HS-27A (cell line): ENCODE measurements around the gene ANKRD11.
"Not testable (repeated sequence)": the region's sequence is repeated elsewhere in the genome, so short reads cannot be mapped to it uniquely, and the experiment has no call there.

Experiments
- DNase-seq: peaks from one replicate; pipeline ENCODE4 v3.0.0-alpha.2; 2012; ENCODE audit warnings: low read depth, missing footprints

The ANKRD11 gene

DNA sequence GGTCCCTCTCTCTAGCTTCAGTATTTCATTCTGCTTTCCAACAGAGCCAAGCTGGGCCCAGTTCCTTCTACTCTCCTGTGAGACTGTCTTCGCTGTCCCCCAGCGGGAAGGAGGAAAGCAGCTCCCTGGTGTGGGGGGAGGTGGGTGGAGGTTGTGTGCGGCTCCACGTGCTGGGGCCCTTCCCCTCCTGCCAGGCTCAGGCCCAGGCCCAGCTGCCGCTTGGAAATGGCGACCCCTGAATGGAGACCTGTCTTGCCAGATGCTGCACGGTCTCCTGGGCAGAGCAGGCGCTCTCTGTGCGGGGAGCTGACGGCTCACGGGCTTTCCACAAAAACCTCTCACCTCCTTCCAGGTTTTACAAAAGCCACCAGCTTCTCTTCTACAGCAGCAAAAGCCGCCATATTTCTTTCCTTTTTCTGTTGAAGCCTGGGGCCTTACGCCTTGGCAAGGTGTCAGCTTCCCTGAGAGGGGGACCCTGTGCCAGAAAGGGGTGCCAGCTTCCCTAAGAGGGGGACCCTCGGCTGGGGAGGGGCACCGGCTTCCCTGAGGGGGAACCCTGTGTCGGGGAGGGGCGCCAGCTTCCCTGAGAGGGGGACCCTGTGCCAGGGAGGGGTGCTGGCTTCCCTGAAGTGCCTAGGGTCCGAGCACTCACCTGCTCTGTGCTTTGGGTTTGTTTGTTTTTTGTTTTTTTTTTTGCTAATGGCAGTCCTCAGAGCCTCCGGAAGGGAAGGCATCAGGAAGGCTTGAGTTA is 225.4 kb downstream of the ANKRD11 start:
- DNase-seq, result no peak

DNA sequence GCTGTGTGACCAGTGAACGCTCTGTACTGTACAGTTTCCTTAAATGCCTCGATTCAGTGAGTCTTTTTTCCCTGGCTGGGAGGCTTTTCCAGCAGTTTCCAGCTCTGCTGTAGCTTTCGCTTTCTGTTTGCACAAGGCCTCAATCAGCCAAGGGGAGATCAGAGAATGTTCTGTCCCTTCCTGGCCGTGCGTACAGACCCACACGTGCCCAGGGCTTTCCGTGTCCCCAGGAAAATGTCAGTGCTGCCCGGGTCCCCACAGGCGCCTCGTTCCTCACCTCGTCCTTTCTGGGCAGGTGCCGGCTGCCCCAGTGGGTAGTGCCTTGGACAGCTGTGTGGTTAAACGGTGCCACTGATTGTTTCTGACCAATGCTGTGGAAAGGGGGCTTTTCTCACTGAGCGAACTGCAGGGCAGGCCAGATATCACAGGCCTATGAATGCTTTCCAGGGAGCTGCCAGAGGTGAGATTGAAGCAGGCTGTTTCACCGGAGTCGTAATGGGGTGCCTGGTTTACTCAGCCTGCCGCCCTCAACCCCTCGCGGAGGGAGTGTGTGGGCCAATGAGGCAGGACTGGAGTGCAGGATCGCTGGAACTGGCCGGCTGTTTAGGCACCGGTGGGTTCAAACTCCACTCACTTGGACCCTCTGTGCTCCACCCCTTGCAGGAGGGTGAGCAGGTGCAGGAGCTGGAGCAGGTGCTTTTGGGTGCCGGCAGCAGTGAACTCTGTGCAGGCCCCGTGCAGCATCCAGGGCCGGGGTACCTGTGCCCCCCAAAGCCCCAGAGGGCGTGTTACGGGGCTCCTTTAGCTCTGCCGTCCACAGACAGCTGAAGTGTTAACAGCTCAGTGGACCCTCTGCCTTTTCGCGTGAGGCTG is 228.4 kb downstream of the ANKRD11 start:
- DNase-seq, result no peak

DNA sequence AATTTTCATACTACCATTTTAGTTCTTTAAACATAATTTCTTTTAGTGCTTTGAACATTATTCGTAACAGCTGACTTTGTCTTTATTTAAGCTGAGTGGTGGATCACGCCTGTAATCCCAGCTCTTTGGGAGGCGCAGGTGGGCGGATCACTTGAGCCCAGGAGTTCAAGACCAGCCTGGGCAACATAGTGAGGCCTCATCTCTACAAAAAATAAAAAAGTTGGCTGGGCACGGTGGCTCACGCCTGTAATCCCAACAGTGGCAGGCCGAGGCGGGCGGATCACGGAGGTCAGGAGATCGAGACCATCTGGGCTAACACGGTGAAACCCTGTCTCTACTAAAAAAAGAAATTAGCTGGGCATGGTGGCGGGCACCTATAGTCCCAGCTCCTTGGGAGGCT is 230.5 kb downstream of the ANKRD11 start:
- DNase-seq, result not testable (repeated sequence)

DNA sequence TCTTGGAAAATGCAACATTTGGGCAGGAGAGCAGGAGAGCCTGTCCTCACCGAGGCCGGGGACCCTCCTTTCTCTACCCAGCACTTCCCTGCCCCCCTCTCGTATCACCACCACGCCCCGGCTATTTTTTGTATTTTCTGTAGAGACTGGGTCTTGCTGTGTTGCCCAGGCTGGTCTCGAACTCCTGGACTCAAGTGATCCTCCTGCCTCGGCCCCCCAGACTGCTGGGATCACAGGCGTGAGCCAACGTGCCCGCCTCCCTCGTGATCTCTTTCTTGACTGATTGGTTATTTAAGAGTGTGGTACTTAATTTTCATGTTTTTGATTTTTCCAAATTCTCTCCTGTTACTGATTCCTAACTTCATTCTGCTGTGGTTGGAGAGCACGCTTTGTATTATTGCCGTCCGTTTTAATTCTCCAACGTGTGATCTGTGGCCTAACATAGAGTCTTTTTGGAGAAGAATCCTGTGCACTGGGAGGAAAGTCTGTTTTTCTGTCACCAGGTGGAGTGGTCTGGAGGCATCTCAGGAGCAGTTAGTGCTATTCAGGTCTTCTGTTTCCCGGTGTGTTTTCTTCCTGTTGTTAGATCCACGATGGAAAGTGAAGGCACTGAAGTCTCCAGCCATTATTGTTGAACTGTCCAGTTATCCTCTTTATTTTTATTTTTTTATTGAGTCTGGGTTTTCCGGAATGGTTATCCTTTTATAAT is 232.4 kb downstream of the ANKRD11 start:
- DNase-seq, result no peak

DNA sequence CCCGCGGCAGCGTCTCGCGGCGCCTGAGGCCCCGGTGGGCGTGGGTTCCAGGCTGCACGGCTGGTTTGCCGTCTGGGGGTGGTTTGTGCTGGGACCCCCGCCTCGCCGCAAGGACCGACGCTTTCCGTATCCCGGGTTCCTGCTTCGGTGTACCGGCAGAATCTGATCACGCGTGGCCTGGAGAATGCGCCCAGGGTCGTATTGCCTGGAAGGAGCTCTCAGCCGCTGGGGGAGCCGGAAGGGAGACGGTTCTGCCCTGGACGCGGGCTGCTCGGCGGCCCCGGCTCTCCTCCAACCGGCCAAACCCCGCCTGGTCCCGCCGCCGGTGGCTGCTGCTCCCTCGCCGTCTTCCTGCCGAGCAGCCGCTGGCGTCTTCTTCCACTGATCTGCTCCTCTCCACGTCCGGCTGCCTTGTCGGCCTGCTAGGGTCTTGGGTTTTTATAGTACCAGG is 233.1 kb downstream of the ANKRD11 start:
- no peak for DNase-seq

DNA sequence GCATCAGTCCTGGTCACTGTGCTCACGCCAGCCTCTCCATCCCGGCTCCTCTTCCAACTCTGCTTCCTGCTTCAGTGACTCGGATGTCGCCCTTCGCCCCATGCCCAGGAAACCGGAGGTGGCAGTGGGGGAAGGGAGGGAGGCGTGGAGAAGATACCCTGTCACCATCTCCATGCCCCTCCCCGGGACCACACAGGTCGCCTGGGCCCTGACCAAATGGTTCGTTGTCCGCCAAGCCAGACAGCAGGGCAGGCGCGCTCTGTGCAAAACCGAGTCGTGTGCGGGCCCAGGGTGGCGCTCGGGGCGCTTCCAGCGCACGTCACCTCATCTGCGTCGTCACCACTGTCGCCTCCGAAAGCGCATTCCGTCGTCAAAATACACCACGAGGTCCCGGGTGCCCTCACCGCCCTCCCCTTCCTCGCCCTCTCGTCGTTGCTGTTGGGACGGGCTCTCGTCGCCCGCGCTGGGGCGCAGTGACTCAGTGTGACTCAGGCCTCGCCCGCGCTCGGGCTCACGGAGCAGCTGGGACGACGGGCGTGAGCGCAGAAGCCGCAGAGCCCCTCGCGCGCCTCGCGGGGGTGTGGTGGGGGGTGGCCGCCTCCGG is 233.6 kb downstream of the ANKRD11 start:
- no peak for DNase-seq

DNA sequence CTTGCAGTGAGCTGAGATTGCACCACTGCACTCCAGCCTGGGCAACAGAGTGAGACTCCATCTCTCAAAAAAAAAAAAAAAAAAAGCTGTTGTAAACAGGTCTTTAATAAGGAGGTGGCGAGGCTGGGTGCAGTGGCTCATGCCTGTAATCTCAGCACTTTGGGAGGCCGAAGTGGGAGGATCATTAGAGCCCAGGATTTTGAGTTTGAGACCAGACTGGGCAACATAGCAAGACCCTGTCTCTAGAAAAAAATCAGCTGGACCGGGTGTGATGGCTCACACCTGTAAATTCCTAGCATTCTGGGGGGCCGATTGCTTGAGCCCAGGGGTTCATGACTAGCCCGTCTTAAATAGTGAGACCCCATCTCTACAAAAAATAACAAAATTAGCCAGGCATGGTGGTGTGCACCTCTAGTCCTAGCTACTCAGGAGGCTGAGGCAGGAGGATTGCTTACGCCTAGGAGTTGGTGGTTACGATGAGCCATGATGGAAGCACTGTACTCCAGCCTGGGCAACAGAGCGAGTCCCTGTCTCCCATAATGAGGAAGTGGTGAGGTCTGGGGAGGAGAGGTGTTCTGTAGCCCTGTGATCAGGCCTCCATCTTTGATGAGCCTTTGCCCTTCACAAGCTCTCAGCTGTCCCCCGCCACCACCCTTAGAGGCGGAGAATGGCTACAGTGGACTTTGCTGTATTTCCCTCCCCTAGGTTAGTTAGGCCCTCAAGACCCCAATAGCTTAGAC is 236.6 kb downstream of the ANKRD11 start:
- no peak for DNase-seq

DNA sequence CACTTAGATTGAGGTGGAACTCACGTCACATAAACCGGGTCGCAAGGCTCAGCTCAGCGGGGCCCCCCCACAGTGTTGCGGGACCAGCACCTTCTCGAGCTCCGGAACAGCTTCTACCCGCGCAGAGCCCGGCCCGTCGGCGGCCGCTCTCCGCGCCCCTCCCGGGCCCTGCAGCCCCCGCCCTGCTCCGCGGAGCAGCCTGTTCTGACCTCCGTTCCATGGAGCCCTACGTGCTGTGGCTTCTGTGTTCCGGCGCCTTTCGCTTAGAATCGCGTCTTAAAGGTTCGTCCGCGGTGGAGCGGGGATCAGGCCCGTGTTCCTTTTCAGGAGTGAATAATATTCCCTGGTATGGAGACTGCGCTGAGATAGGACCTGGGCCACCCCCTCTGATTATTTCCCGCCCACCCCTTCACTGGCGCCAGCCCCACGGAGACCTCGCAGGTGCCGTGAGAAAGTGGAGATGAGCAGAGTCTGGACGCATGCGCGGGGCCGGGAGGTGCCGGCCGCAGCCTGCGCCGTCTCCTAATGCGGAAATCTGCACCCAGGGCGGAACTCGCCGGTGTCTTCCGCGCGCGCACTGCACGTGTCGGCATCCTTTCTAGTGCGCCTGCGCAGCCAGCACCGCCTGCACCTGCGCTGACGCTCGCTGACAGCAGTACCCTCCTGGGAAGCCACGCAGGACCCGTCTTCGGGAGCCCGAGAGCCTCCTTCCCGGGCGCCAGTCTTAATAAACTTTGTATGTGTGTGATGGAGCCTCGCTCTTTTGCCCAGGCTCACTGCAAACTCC is 242.0 kb downstream of the ANKRD11 start:
- no peak for DNase-seq

DNA sequence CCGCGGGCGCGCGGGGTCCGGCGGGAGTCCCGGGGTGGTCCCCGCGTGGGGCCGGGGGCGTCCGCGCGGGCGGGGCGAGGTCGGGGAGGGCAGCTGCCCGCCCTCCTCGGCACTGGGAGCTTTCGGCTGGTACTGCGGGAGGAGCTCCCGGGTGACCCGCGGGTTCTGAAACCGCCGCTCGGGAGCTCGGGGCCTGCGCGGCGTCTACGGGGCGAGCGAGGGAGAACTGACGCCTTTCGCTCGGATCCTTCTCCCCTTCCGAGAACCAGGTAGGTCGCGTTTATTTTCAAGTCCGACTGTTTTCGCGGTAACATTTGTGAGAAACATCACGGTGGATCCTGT is 242.7 kb downstream of the ANKRD11 start:
- not testable (repeated sequence) for DNase-seq

DNA sequence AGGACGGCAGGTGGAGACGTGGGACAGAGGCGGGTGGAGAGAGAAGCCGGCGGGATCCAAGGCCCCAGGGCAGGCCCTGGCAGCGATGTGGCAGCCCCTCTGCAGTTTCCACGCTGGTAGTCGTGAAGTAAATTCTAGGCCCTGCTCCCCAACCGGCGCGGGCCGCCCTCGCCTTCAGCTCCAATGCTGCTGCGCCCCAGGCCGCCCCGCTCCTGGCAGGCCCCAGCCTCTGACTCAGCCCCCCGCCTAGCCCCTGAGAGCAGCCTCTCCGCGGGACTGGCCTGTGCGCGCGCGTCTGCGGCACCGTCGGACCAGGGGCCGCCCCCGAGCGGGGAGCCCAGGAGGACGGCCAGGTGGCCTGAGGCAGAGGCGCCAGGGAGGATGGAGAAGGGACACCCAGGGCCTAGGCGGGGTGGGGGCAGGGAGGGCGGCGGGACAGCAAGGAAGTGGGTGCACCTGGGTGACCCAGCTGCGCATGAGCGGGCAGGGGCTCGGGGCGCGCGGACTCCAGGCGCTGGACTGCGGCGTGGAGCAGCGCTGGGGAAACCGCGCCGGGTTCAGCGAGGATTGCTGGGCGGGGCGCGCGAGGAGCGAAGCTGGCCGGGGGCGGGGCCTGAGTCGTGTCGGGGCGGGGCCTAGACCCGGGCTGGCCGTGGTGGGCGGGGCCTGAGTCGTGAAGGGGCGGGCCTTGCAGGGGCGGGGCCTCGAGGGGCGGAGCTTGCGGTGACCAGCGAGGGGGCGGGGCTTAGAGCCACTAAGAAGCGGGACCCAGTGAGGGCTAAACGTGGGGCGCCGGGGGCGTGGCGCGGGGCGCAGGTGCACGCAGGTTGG is 243.2 kb downstream of the ANKRD11 start:
- DNase-seq, result no peak

DNA sequence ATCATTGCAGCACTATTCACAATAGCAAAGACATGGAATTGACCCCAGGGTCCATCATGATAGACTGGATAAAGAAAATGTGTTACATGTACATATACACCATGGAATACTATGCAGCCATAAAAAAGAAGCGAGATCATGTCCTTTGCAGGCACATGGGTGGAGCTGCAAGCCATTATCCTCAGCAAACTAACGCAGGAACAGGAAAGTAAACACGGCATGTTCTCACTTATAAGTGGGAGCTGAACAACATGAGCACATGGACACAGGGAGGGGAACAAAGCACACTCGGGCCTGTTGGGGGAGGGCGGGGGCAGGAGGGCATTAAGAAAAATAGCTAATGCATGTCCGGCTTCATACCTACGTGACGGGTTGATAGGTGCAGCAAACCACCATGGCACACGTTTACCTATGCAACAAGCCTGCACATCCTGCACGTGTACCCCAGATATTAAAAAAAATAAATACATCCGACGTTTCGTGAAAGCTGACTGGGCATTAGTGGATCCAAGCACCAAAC is 243.9 kb downstream of the ANKRD11 start:
- no peak for DNase-seq

DNA sequence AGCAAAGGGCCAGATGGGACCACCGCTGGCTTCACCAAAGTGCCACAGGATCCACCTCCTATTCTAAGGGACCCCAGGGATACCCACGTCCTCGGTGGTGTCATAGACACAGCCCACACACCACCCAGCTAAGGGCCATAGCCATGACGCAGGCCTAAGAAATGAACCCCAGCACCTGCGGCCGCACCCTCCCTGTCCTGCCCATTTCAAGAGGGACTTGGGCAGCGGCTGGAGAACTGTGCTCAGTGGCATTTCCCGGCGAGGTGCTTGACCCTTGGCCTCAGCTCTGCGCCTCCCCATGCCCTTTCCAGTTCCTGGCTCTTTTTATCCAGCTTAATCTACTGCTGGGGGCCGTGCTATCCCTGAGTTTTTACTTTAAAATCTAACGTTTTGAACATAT is 245.6 kb downstream of the ANKRD11 start:
- DNase-seq, result no peak

DNA sequence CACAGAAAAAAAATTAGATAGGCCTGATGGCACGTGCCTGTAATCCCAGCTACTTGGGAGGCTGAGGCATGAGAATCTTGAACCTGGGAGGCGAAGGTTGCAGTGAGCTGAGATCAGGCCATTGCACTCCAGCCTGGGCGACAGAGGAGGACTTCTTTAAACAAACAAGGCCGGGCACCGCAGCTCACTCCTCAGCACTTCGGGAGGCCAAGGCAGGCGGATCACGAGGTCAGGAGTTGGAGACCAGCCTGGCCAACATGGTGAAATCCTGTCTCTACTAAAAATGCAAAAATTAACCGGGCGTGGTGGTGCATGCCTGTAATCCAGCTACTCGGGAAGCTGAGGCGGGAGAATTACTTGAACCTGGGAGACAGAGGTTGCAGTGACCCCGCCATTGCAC is 246.1 kb downstream of the ANKRD11 start:
- not testable (repeated sequence) for DNase-seq

DNA sequence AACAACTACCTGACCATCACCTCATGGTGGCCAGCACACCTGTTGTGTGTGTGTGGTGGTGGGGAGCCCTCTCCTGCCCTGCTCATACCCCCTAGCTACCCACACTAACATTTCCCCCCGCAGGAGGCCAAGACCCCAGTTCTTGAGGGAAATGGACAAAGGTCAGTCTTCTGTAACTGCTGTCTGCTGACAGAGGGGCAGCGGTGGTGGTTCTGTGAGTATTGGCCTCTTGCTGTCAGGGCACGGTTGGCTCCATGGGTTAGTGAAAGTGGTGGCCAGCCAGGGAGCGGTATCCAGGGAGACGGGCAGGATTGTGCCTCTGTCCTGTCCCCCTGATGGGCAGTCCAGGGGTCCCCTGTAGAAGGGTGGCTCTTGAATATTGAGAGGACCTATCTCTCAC is 246.7 kb downstream of the ANKRD11 start:
- no peak for DNase-seq

DNA sequence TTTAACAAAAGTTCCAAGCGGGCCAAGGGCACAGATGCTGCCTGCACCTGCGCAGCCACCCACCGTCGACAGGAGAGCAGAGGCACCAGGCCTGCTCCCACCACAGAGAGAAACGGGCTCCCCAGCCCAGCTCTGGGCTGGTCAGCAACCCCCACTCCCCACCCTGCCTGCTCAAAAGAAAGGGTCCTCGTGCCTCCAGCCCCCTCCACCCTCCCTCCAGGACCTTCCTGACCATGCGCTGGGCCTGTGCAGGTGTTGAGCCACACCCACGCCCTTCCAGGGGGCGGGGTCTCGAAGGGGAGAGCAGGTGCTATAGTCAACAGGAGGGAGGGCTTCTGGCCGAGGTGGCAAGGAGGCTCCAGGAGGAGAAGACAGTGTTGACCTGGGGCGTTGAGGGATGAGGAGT is 247.6 kb downstream of the ANKRD11 start:
- DNase-seq, result no peak

DNA sequence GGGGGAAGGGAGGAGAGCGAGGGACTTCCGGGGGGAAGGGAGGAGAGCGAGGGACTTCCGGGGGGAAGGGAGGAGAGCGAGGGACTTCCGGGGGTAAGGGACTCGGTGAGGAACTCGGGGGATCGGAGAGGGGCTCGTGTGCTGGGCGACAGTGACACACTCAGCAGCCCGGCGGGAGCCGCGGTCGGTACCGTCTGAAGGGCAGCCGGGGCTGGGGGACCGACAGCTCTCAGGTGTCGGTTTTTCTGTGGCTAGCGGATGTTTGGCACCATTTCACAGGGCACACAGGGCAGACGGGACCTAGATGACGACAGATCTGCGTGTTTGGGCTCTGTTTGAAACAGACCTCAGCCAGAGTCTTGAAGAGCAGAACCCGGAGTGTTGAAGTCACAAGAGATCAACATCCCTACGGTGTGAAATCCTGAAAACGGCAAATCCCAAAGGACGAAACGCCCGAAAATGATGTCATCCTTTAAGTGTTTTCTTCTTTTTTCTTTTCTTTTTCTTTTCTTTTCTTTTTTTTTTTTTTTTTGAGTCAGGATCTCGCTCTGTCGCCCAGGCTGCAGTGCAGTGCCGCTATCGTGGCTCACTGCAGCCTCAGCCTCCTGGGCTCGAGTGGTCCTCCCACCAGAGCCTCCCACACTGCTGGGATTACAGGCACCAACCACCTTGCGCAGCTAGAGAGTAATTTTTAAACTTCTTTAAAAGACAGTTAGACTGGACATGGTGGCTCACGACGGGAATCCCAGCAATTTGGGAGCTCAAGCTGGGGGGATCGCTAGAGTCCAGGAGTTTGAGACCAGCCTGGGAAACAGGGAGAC is 249.0 kb downstream of the ANKRD11 start:
- peak; percentile 58 for DNase-seq

DNA sequence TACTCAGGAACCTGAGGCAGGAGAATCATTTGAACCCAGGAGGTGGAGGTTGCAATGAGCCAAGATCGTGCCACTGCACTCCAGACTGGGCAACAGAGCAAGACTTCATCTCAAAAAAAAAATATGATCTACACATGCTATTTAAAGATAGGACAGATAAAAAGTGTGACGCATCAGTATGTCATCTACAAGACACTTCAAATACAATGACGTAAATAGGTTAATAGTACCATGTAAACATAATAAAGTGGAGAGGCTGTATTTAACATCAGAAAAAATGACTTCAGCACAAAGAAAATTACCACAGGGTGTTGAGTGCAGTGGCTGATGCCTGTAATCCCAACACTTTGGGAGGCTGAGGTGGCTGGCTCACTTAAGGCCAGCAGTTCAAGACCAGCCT is 252.6 kb downstream of the ANKRD11 start:
- DNase-seq, result no peak

DNA sequence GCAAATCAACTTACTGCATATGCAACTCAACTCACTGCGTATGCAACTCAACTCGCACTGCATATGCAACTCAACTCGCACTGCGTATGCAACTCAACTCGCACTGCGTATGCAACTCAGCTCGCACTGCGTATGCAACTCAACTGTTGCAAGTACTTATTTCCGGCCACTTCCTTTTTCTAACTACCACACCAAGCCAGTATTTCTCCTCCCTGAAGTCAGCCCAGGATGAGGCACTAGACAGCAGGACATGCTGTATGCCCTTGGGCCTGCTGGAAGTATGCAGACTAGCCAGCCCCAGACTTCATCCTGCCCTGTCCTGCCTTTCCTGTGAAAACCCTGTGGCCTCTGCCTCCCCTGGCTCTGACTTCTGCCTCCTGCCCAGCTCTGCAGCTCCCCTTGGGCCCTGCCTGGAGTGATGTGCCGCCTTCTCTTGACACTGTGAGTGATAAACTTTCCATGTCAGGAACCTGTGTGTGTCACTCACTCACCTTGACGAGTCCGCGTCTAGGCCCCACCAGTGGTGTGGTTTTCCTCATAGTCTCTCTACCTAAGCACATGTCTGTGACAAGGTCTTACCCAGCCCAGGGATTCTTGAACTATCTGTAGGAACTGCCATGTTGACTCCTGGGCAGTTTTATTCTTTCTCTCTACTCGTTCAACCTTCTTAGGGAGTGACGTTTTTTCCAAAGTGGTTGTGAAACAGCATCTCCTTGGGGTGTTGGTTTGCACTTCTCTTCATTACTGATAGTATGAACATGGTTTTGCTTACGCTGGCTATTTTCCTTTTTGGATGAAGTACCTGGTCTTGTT is 256.5 kb downstream of the ANKRD11 start:
- DNase-seq, result no peak
